ENCODE measurements around the gene REXO5.
"Not testable (repeated sequence)": the region's sequence is repeated elsewhere in the genome, so short reads cannot be mapped to it uniquely, and the experiment has no call there.

The REXO5 gene

DNA sequence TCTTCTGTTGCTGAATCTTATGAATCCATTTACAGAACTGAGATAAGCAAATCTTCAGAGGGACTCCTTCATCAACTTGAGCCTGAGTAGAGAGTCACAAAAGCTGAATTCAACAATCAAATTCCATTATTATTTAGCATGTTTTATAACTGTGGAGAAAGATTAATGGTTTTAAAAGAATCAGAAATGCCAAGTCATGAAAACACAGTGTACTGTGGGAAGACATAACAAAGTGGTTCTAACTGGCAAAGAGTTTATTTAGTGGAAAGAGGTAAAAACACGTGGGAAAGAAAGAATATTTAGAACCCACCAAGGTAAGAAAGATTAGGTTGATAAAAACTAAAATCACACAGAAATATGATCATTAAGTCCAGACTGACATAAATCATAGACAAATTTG lies 5.0 kb upstream of the REXO5 start:
- DNase-seq (ENCODE audit: low spot score): no peak

GRCh38 chr16:20803192-20803560 lies 3.2 kb upstream of the REXO5 start:
- DNase-seq (ENCODE audit: low spot score): no peak

DNA sequence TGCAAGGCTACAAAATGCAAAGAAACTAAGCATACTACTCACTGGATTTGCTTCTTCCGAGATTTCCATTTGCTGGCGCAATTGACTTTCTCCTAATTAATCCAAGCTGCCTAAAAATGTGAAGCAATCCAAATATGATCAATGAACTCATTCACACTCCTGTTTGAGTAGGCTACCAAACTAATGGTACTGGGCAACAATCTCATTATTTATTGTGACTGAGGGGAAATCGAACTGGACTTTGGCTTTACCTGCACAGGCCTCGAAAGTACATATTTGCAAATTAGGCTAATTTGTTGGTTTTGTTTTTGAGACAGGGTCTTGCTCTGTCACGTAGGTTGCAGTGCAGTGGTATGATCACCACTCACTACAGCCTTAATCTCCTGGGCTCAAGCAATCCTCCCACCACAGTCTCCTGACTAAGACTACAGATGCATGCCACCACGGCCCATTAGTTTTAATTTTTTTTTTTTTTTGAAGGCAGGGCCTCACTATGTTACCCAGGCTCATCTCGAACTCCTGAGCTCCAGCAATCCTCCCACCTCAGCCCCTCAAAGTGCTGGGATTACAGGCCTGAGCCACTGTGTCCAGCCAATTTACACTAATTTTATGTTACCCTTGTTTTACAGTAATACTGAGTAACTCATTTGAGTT lies 2.6 kb upstream of the REXO5 start:
- DNase-seq (ENCODE audit: low spot score): no peak

DNA sequence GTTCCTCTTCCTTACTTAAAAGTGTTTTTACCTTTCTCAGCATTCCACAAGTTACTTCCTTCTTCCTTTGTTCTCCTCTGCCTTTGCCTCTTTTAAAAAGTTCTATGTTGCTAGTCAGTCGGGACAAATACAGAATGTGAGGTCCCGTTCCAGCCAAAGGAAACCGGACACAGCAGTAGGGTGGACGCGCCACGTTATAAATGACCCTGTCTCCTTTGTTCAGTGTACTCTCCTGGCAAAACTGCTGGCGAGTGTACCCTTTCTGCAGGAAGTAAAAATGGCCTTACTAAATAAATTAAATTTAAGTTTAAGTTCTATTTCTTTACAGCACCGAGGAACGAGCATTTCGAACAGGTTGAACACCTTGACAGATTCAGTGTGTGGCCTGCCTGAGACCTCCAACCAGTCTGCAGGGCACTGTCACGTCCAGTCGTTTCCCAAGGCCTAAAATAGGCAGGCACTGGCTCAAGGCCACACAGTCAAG lies 601 bp upstream of the REXO5 start:
- not testable (repeated sequence) for DNase-seq (ENCODE audit: low spot score)

- no peak for DNase-seq (ENCODE audit: low spot score)
Measured at GRCh38 chr16:20807862-20808261, 1.5 kb downstream of the REXO5 start.

DNA sequence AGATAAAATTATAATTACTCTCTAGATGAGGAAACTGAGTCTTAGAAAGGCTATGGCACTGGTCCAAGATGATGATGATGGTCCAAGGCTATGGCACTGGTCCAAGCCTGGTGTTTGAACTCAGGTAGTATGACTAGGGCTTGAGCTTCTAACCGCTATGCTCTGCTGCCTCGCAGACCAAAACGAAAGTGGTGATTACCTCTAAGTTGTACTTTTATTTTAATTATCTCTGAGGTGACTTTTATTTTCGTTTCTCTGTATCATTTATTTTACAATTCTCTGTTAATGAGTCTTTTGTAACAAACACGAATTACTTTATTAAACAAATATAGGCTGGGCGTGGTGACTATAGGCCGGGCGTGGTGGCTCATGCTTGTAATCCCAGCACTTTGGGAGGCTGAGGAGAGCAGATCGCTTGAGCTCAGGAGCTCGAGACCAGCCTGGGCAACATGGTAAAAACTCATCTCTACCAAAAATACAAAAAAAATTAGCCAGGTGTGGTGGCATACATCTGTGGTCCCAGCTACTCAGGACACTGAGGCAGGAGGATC lies 5.6 kb downstream of the REXO5 start:
- no peak for DNase-seq (ENCODE audit: low spot score)

GRCh38 chr16:20812510-20812909 lies 6.2 kb downstream of the REXO5 start:
- DNase-seq (ENCODE audit: low spot score): no peak

GRCh38 chr16:20814784-20815183 lies 8.5 kb downstream of the REXO5 start:
- DNase-seq (ENCODE audit: low spot score): no peak

- DNase-seq (ENCODE audit: low spot score): no peak
Measured at GRCh38 chr16:20818929-20819585, 12.7 kb downstream of the REXO5 start.

DNA sequence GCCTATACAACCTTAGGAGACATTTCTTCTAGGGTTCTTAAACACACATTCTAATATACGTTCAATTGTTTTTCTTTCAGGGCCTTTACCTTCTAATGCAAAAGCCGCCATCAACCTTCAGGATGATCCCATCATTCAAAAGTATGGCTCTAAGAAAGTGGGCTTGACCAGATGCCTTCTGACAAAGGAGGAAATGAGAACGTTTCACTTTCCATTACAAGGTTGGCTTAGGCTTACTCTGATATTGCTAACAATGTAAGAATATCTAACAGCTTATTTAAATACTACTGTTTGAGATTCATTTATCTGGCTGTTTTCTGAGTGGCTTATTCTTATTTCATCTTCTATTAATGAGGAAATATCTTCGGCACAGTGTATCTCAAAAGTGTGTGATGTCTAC lies 15.4 kb downstream of the REXO5 start:
- DNase-seq (ENCODE audit: low spot score): no peak

DNA sequence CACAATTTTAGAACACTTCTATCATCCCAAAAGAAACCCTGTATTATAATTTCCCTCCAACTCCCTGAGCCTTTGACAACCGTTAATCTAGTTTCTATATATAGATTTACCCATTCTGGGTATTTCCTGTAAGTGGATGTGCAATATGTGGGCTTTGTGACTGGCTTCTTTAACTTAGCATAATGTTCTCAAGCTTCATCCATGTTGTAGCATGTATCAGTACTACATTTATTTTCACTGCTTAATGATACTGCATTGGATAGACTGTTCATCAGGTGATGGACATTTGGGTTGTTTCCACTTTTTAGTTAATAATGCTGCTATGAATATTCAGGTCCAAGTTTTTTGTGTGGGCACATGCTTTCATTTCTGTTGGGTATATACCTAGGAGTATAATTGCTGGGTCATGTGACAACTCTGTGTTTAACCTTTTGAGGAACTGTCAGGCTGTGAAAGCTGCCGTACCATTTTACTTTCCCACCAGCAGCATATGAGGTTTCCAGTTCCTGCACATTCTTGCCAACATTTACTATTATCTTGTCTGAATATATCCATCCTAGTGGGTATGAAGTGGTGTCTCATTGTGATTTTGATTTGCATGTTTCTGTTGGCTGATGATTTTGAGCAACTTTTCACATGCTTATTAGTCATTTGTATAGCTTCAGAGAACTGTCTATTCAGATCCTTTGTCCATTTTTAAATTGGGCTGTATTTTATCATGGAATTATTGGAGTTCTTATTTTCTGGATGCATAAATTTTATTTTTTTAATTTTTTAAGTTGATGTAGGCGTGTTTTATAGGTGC lies 16.4 kb downstream of the REXO5 start:
- no peak for DNase-seq (ENCODE audit: low spot score)

GRCh38 chr16:20826039-20826566 lies 19.8 kb downstream of the REXO5 start:
- no peak for DNase-seq (ENCODE audit: low spot score)

- no peak for DNase-seq (ENCODE audit: low spot score)
Measured at GRCh38 chr16:20829536-20829935, 23.2 kb downstream of the REXO5 start.

- DNase-seq (ENCODE audit: low spot score): no peak
Measured at GRCh38 chr16:20830372-20830771, 24.0 kb downstream of the REXO5 start.

DNA sequence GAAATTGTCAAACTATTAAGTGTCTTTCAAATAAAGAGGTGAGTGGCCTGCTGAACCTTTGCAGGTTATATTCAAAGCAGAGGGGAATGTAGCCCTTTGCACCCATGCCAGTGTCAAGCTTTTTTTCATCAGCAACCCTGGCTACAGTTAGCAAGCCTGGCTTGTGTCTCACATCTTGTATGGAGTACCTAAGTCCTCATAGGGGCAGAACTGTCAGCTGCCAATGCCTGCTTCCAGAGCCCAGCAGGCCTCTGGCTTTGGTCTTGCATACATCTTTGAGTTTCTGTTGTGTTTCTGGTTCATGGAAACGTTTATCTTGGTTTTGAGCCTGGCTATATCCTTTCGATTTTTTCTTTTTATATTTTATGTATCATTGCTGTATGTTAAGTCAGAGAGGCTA lies 26.8 kb downstream of the REXO5 start:
- DNase-seq (ENCODE audit: low spot score): no peak

GRCh38 chr16:20838240-20838639 lies 31.9 kb downstream of the REXO5 start:
- DNase-seq (ENCODE audit: low spot score): no peak

DNA sequence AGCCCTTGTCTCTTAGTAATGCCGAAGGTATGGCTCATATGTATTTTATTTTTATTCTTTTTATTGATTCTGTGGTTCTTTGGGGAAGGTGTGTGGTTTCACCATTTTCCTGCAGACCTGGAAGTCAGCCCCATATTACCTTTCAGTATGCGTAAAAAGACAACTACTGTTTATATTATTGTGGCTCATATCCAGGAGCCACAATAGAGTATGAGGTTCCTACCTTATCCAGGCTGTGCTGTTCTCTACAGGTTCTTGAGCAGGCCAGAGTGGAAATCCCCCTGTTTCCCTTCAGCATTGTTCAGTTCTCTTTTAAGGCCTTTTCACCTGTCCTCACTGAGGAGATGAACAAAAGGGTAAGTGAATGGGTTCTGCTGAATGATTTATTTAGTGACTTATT lies 33.2 kb downstream of the REXO5 start:
- no peak for DNase-seq (ENCODE audit: low spot score)

DNA sequence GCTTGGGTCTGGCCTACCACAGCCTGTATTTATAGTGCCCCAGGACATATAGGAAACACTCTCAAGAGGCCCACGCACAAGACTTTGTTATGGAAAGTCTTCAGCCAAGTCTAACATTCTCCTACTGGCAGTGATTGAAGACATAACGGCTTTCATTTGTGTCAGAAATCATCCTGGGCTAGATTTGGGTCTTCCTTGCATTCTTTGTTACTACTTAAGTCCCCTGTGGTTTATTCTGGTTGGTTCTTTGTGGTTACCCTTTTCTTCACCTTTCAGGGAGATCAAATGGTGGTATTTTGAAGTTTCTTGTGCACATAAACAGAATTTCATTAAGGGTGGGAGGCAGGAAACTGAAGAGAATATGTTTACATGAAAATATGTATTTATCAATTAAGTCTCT lies 37.7 kb downstream of the REXO5 start:
- no peak for DNase-seq (ENCODE audit: low spot score)

GRCh38 chr16:20844588-20844987 lies 38.3 kb downstream of the REXO5 start:
- DNase-seq (ENCODE audit: low spot score): peak; percentile 3

GRCh38 chr16:20846030-20846429 lies 39.7 kb downstream of the REXO5 start:
- DNase-seq (ENCODE audit: low spot score): no peak

DNA sequence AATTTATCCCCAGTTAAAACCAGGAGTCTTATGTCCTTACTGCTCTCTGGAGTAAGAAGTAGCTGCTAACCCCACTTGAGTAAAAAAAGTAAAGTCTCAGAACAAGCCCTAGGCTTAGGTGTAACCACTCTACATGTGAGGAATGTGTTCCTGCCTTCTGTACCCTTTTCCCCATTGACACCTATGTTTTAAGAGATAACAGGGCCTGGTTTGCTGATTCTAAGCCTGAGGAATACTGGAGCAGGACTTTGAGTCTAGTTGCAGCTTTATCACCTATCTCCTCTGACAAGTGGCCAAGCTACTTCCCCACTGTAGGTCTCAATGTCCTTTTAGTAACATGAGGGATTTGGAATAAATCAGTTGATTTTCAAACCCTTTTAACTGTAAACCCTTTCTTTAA lies 40.2 kb downstream of the REXO5 start:
- DNase-seq (ENCODE audit: low spot score): no peak

GRCh38 chr16:20847550-20847949 lies 41.2 kb downstream of the REXO5 start:
- no peak for DNase-seq (ENCODE audit: low spot score)
